Measurements from ENCODE around the gene CGB2.
"Not testable (repeated sequence)": the region's sequence is repeated elsewhere in the genome, so short reads cannot be mapped to it uniquely, and the experiment has no call there.

Gene CGB2

GRCh38 chr19:49031642-49032301 lies at the start of gene CGB2:
CGB2 (plus strand) TSS chr19:49031890; CDS start chr19:49032096, 206 bp downstream.
- not testable (repeated sequence) for H3K36me3 ChIP-seq (ENCODE audit: control insufficient read depth, insufficient read depth, low read length); H3K4me3 ChIP-seq (replicated peaks; ENCODE audit: low read depth, low read length); H3K27me3 ChIP-seq (replicated peaks; ENCODE audit: control insufficient read depth, insufficient read depth, low read length); DNase-seq (ENCODE audit: extremely low read depth, insufficient read length)
- TF ChIP-seq CTCF (IDR thresholded peaks at IDR 0.05; ENCODE audit: insufficient read depth, low read length, poor library complexity, severe bottlenecking), result peak; percentile 36

GRCh38 chr19:48982280-48982679 lies 49.4 kb upstream of the CGB2 start:
- no peak overlapping the region for H3K4me3 ChIP-seq (replicated peaks; ENCODE audit: low read depth, low read length)
- no peak for TF ChIP-seq CTCF (IDR thresholded peaks at IDR 0.05; ENCODE audit: insufficient read depth, low read length, poor library complexity, severe bottlenecking)
- peaks cover 25% of the 10 kb centered on the region for H3K36me3 ChIP-seq (ENCODE audit: control insufficient read depth, insufficient read depth, low read length)
- DNase-seq (ENCODE audit: extremely low read depth, insufficient read length), result no peak
- no peaks in the 10 kb centered on the region for H3K27me3 ChIP-seq (replicated peaks; ENCODE audit: control insufficient read depth, insufficient read depth, low read length)

GRCh38 chr19:48985711-48986110 lies 46.0 kb upstream of the CGB2 start:
- no peak for TF ChIP-seq CTCF (IDR thresholded peaks at IDR 0.05; ENCODE audit: insufficient read depth, low read length, poor library complexity, severe bottlenecking)
- Histone ChIP-seq H3K36me3 (ENCODE audit: control insufficient read depth, insufficient read depth, low read length) (peaks cover 26% of the 10 kb centered on the region), H3K4me3 (replicated peaks; ENCODE audit: low read depth, low read length) (no peak overlapping the region), H3K27me3 (replicated peaks; ENCODE audit: control insufficient read depth, insufficient read depth, low read length) (no peaks in the 10 kb centered on the region)
- DNase-seq (ENCODE audit: extremely low read depth, insufficient read length), result no peak

- TF ChIP-seq CTCF (IDR thresholded peaks at IDR 0.05; ENCODE audit: insufficient read depth, low read length, poor library complexity, severe bottlenecking), result no peak
- no peaks in the 10 kb centered on the region for H3K27me3 ChIP-seq (replicated peaks; ENCODE audit: control insufficient read depth, insufficient read depth, low read length)
- no peak for DNase-seq (ENCODE audit: extremely low read depth, insufficient read length)
- H3K36me3 ChIP-seq (ENCODE audit: control insufficient read depth, insufficient read depth, low read length), result peaks cover 26% of the 10 kb centered on the region
- no peak overlapping the region for H3K4me3 ChIP-seq (replicated peaks; ENCODE audit: low read depth, low read length)
Measured at GRCh38 chr19:48986211-48986610, 45.5 kb upstream of the CGB2 start.

GRCh38 chr19:48987323-48987722 lies 44.4 kb upstream of the CGB2 start:
- no peaks in the 10 kb centered on the region for H3K27me3 ChIP-seq (replicated peaks; ENCODE audit: control insufficient read depth, insufficient read depth, low read length)
- peaks cover 20% of the 10 kb centered on the region for H3K36me3 ChIP-seq (ENCODE audit: control insufficient read depth, insufficient read depth, low read length)
- DNase-seq (ENCODE audit: extremely low read depth, insufficient read length), result no peak
- TF ChIP-seq CTCF (IDR thresholded peaks at IDR 0.05; ENCODE audit: insufficient read depth, low read length, poor library complexity, severe bottlenecking), result no peak
- no peak overlapping the region for H3K4me3 ChIP-seq (replicated peaks; ENCODE audit: low read depth, low read length)

- DNase-seq (ENCODE audit: extremely low read depth, insufficient read length), result no peak
- Histone ChIP-seq H3K36me3 (ENCODE audit: control insufficient read depth, insufficient read depth, low read length) (peaks cover 18% of the 10 kb centered on the region), H3K4me3 (replicated peaks; ENCODE audit: low read depth, low read length) (no peak overlapping the region), H3K27me3 (replicated peaks; ENCODE audit: control insufficient read depth, insufficient read depth, low read length) (no peaks in the 10 kb centered on the region)
- no peak for TF ChIP-seq CTCF (IDR thresholded peaks at IDR 0.05; ENCODE audit: insufficient read depth, low read length, poor library complexity, severe bottlenecking)
Measured at GRCh38 chr19:48988286-48988685, 43.4 kb upstream of the CGB2 start.

Data from GM06990 (cell line).